ENCODE data around the gene DOCK9.

The DOCK9 gene

GRCh38 chr13:98972059-98972458, 5.8 kb downstream of the DOCK9 start:
- DNase-seq, result no peak

DNA sequence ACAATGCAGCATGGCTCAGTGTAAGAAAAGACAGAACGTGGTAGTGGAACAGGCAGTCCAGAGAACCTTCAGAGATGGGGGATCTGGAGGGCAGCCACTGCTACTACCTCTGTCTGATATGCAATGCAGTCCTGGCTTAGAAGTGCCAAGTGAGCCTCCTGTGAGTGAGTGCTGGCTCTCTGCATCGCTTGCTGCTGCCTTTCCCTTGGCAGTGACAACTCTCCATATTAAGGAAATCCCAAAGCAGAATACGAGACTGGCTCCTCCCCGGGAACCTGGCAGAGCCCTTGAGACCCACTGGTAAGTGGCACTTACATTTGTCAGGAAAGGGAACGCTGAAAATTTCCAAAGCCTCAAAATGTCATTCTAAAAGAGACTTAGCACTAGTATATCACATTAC, 7.5 kb downstream of the DOCK9 start:
- no peak for DNase-seq

GRCh38 chr13:98967491-98967890, 10.4 kb downstream of the DOCK9 start:
- no peak for DNase-seq

- no peak for DNase-seq
Measured at GRCh38 chr13:98966019-98966418, 11.8 kb downstream of the DOCK9 start.

DNA sequence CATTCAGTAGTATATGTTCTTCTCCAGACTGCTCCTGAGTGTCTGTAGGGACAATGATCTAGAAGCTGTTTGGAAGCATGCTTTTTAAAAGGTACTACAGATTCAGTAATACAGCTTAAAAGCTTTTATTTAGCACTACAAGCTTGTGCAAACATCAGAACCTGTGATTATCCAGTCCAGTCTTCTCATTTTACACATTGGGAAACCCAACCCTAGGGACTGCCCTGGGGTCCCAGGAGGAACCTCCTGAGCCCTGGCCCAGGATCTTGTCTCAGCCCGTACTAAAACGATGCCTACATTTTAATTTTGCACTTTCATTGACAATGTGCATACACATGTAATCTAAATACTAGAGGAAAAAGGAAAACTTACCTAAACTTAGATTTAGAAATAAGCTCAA, 12.5 kb downstream of the DOCK9 start:
- DNase-seq, result no peak

GRCh38 chr13:98963917-98964316, 13.9 kb downstream of the DOCK9 start:
- DNase-seq, result no peak

DNA sequence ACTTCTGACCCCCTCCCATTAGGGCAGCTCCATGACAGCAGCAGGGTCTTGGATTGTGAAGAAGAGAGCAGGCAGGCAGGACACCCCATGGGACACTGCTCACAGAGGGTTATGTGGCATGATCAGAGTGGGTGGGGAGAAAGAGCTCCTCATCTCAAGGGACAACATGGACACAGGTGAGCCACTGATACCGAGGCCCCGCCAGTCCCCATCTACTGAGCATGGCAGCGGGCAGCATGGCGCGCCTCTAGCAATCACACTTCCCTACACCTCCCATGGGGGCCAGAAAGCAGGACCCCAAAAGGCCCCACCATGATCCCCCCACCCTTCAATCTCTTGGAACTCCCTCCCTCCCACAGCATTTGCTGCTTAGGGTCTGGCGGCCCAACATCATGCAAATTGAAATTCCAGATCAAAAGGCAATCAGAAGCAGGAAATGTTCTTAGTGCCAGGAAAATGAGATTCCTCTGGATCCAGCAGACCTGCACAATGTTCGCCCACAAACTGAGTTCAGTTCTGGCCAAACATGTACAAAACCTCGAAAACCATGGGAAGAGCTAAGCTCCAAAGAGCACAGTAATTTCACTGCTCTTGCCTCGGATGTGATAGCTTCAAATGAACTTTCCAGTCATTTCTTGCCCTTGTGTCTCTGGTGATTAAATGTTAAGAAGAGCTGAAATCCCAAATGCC, 14.8 kb downstream of the DOCK9 start:
- DNase-seq, result no peak

DNA sequence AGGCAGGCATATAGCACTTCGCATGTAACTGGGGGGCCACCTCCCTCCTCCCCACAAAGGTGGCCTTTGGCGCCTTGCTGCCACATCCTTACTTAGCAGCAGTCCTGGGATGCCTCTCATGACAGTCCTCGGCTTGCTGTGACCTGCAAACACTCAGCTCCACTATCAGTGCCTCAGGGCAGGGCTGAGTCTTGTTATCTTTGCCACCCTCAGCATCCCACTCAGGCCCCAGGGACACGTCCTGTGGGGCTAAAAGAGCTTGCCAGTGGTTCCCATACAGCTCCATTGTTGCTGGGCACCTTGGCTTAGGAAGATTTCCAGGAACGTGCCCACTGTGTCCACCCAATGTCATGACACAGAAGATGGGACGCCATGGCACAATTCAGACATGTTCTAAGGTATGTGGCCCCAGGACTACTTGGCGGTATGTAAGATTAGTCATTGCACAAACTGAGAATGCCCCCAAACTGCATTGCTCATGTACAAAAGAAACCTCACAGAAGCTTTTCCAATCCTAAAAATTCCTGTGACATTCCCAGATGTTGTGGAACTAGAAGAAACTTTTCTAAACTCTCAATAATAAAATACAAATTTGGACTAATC, 16.3 kb downstream of the DOCK9 start:
- no peak for DNase-seq

DNA sequence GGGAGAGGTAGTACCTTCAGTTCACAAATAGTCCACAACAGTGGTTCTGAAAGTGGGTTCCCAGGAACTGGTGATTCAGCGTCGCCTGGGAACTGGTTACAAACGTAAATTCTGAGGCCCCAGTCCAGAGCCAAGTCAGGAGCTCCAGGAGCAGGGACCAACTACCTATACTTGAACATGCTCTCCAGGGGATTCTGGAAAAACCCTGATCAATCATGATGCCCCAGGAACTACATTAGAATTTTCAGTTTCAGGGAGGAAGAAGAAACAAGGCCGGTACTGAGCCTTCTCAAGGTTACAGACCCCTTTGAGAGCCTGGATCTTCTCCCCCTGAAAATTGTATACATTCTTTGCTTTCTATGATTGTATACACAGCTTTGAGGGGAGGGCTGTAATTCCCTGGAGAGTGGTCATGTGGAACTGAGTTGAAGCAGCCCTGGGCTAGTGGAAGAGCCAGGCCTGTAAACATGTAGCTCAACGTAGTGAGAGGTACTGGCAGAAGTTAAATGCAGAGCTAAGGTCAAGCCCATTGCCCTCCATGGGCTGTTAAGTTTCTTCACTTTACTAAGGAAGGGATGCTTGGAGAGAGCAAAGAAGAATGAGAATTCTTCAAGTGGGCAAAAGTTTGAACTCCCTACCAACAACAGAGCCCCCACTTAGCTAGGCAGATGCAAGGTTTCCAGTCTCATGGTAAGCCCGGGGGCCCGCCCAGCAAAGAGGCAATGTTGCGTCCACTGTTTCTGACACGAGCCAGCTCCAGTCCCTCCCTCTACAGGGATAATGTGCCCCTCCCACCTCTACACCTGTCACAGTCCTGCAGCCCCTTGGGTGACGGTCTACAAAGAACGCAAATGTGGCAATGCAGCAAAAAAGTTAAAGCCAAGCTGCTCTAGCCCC, 17.0 kb downstream of the DOCK9 start:
- DNase-seq, result no peak

- DNase-seq, result no peak
Measured at GRCh38 chr13:98959786-98960605, 17.9 kb downstream of the DOCK9 start.

DNA sequence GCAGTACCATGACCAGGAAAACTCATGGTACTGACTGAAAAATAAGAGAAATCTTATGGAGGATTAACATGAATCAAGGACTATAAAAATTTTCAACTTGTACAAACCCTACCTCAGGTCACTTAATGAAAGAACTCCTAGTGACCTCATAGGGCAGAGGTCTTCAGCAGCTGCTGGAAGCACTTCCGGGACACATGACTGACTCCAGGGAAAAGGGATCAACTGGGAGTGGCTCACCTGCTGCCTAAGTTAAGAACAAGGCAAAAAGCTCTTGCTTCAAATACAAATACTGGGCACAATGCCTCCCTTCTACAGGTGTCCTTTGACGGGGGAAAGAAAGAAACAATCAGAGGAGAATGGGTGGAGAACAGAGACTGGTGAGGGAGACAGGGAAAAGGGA, 18.6 kb downstream of the DOCK9 start:
- DNase-seq, result no peak

GRCh38 chr13:98958443-98958794, 19.4 kb downstream of the DOCK9 start:
- no peak for DNase-seq

GRCh38 chr13:98957731-98958442, 20.0 kb downstream of the DOCK9 start:
- DNase-seq, result no peak

DNA sequence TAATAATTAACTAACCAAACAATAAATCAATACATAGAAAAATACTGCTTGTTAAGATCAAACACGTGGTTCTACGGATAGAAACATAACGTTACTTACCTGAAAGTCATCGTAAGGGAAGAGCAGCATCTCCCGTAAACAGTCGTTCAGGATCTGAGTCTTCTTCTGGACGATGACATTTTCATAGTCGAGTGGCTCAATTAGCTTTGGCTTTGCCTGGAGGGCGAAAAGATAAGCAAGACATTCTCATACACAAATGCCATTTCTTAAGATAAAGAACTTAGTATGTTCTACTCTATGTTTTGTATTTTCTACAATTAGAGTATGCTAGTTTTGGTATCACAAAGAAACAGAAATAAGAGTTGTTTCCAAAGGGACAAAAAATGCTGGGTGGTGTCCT, 22.5 kb downstream of the DOCK9 start:
- no peak for DNase-seq

DNA sequence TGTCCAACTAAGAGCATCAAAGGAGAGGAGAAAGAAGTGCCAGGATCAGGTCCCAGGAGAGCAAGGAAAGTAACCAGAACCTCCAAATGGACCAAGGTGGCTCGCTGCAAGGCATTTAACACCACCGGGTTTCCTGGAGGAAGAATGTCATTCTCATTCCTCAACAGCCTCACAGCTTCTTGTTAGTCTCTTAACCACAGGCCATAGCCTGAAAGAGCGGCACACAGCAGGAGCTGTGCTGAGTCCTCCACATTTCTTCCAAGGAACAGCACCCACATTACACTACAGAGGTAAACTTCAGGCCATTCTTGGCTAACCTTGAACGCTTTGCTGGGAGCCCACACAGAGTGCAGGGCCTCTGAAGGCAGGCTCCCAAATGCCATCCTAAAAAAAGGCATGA, 23.6 kb downstream of the DOCK9 start:
- DNase-seq, result no peak

GRCh38 chr13:98951266-98951665, 26.6 kb downstream of the DOCK9 start:
- no peak for DNase-seq

GRCh38 chr13:98950705-98951104, 27.2 kb downstream of the DOCK9 start:
- DNase-seq, result no peak

DNA sequence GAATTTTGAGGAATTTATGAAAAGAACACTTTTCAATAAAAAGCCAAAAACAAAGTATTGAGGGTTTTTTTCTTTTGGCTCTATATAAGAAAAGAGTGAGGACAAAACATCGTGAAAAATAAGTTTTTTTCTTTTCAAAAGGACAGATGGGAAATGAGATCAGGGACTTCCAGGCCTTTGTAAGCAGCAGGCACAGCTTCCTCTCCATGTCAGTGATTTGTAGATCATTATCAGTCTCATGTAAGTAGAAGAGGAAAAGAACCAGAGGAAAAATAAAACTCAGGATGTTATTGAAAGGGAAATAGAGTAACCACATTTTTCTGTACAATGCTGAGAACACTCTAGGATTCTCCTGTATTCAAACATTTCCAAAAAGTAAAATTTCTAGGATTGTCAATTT, 29.9 kb downstream of the DOCK9 start:
- no peak for DNase-seq

DNA sequence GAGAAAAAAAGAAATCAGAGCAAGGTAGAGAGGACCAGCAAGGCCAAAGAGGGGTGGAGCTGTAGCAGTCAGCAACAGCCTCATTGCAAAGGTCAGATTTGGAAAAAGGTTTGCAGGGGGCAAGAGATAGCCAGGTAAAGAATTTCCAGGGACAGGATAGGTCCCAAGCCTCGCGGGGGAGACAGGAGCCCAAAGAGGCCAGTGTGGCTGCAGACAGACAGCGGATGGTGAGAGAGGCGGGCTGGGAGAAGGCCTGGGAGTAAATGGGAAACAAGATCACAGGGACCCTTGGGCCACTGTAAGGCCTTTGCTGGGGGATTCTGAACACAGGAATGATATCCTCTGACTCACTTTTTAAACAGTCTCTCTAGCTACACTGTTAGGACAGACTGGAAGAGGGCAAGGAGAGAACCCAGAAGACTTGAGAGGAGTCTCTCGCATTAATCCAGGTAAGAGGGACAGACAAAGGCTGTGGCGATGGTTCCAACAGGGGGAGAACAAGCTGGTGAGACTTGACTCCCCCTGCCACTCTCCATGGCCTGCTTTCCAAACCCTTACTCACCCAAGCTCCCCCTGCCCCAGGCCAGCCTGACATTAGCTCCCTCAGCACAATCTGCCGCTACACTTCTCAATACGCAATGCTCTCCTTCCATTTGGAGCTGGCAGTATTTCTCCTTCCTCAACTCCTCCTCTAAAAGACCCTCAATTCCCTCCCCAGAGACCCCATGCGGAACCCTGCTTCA, 31.8 kb downstream of the DOCK9 start:
- no peak for DNase-seq

DNA sequence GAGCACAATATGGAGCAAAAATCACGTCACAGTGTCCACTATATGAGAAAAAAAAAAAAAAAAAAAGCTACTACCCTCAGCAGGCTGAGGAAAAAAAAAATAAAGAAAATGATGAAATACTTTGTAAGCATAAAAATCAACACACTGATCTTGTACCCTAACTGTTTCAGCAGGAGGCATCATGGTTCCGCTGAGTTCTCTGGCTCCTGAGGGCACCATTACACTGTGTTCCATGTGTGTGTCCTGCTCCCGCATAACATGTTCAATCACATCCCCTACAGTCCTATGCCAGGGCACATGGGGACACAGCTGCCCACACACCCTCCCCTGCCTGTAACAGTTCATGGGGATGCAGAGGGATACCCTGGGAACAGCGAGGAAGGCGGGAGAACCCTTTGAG, 33.5 kb downstream of the DOCK9 start:
- no peak for DNase-seq

- no peak for DNase-seq
Measured at GRCh38 chr13:98942997-98943396, 34.9 kb downstream of the DOCK9 start.

DNA sequence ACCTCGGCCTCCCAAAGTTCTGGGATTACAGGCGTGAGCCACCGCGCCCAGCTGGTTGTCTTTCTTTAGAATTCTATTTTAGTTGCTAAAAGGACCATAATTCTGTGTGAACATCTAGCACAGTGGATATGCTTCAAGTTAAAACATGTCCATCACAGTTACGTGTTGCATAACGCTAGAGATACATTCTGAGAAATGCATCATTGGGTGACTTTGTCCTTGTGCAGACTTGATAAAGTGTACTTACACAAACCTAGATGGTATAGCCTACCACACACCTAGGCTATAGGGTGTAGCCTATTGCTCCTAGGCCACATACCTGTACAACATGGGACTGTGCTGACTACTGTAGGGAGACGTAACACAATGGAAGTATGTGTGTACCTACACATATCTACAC, 35.4 kb downstream of the DOCK9 start:
- DNase-seq, result no peak

Data from NCI-H2029 (cell line).